Astrocyte (in vitro differentiated cells and primary cell): ENCODE measurements around the gene COA8. TPM values are rescaled to one million over a fixed set of nuclear protein-coding genes. Genes with fewer than 3 reads are reported as not detected.

ENCODE experiments used
- DNase-seq: peaks from one replicate; pipeline ENCODE4 v3.0.0-alpha.2; 2010; ENCODE audit warnings: low read depth
- FAIRE-seq: peaks from 2 replicates; lab custom pipeline; 2011; peaks lifted over from hg19 to GRCh38; lab: Jason Lieb, UNC
- H2AFZ ChIP-seq: 2 replicates; pipeline ENCODE4 v1.6.0; 2012; ENCODE audit warnings: low read depth, low read length, inconsistent platforms
- H3K27ac ChIP-seq: 2 replicates; pipeline ENCODE4 v1.5.1; 2011; ENCODE audit warnings: low read depth, low read length, inconsistent platforms
- H3K27me3 ChIP-seq: 2 replicates; pipeline ENCODE4 v1.6.0; 2011; ENCODE audit warnings: low read length, inconsistent platforms; ENCODE audit not compliant: insufficient read depth
- H3K36me3 ChIP-seq: 2 replicates; pipeline ENCODE4 v1.5.1; 2011; ENCODE audit warnings: low read length, inconsistent platforms; ENCODE audit not compliant: insufficient read depth
- H3K4me1 ChIP-seq: 2 replicates; pipeline ENCODE4 v1.5.1; 2011; ENCODE audit warnings: low read length, inconsistent platforms; ENCODE audit not compliant: insufficient read depth
- H3K4me2 ChIP-seq: 2 replicates; pipeline ENCODE4 v1.6.0; 2012; ENCODE audit warnings: low read length, inconsistent platforms
- H3K4me3 ChIP-seq: 2 replicates; pipeline ENCODE4 v1.5.1; 2011; ENCODE audit warnings: low read depth, mild to moderate bottlenecking, low read length, inconsistent platforms; ENCODE audit not compliant: insufficient read depth
- H3K79me2 ChIP-seq: 2 replicates; pipeline ENCODE4 v1.6.0; 2012; ENCODE audit warnings: mild to moderate bottlenecking, low read length, inconsistent platforms; ENCODE audit not compliant: insufficient read depth
- H3K9ac ChIP-seq: 2 replicates; pipeline ENCODE4 v1.6.0; 2012; ENCODE audit warnings: mild to moderate bottlenecking, low read length, inconsistent platforms
- H3K9me3 ChIP-seq: 2 replicates; pipeline ENCODE4 v1.5.1; 2012; ENCODE audit warnings: low read depth, mild to moderate bottlenecking, low read length, inconsistent platforms; ENCODE audit not compliant: insufficient read depth
- H4K20me1 ChIP-seq: 2 replicates; pipeline ENCODE4 v1.6.0; 2012; ENCODE audit warnings: low read length, inconsistent platforms; ENCODE audit not compliant: insufficient read depth
- H3K27ac Mint-ChIP-seq: one replicate; pipeline ENCODE4 v1.8.0; 2021; ENCODE audit warnings: mild to moderate bottlenecking, mixed read lengths; ENCODE audit not compliant: unreplicated experiment
- H3K27me3 Mint-ChIP-seq: one replicate; pipeline ENCODE4 v1.8.0; 2021; ENCODE audit warnings: low read depth, mixed read lengths; ENCODE audit not compliant: unreplicated experiment
- H3K36me3 Mint-ChIP-seq: one replicate; pipeline ENCODE4 v1.8.0; 2021; ENCODE audit warnings: low read depth, mixed read lengths; ENCODE audit not compliant: unreplicated experiment
- H3K4me1 Mint-ChIP-seq: one replicate; pipeline ENCODE4 v1.8.0; 2021; ENCODE audit warnings: low read depth, mixed read lengths; ENCODE audit not compliant: unreplicated experiment
- H3K4me3 Mint-ChIP-seq: one replicate; pipeline ENCODE4 v1.8.0; 2021; ENCODE audit warnings: mild to moderate bottlenecking, moderate library complexity, mixed read lengths; ENCODE audit not compliant: unreplicated experiment
- H3K9me3 Mint-ChIP-seq: one replicate; pipeline ENCODE4 v1.8.0; 2021; ENCODE audit warnings: mild to moderate bottlenecking, mixed read lengths; ENCODE audit not compliant: unreplicated experiment
- EZH2 ChIP-seq: IDR thresholded peaks from 2 replicates; pipeline ENCODE4 v1.6.1; 2012; ENCODE audit warnings: mild to moderate bottlenecking, low read length, inconsistent platforms; ENCODE audit not compliant: insufficient read depth
- total RNA-seq: library from RNA; stranded (reverse); gene quantifications from 2 replicates; pipeline ENCODE4 v1.2.1, GENCODE V29; 2021
- TF ChIP-seq, protein P1 (sequence below): IDR thresholded peaks from 2 replicates; pipeline ENCODE4 v1.5.1; 2011; ENCODE audit warnings: low read depth, mild to moderate bottlenecking, inconsistent platforms, low read length, moderate library complexity; ENCODE audit not compliant: insufficient read depth

Gene COA8
- total RNA-seq, 1 donor from 2014 or later, result 56.2 TPM

DNA sequence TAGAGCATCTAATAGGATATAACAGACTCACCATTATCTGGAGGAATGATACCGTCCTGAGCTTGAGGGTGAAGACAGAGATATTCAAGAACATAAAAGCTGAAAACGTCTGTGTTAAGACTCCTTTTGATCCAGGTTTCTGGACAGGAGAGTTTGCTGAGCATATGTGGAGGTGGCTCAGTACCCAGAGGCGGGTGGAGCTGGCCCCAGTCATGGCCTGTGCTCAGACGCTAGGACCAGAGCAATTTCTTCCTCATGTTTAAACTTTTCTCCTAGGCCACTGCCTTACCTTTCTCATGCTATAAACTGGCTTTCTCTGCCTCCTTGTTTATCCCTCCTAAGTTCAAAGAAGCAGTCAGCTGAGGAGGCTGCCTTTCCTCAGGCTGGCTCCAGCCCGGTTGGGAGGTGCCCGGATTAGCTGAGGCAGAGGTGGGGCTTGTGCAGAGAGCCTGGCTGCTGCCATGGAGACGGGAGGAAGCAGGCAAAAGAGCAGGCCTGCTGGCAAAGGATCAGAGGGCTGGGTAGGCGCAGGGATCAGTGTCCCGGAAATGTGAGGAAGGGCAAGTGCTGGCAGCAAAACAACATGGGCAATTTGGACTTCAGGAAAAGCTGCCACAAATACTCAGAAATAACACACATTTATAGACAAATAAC, 13.7 kb downstream of the COA8 start:
- peaks cover 13% of the 10 kb centered on the region for H3K4me1 ChIP-seq
- peaks cover 10% of the 10 kb centered on the region for H3K4me1 Mint-ChIP-seq
- H3K79me2 ChIP-seq, result peaks cover 22% of the 10 kb centered on the region
- H2AFZ ChIP-seq, result no peak overlapping the region
- H3K9ac ChIP-seq, result peak overlapping the region; percentile 12
- H3K9me3 Mint-ChIP-seq, result no peaks in the 10 kb centered on the region
- H3K36me3 Mint-ChIP-seq, result peaks cover 5% of the 10 kb centered on the region
- DNase-seq (peak; percentile 74), FAIRE-seq (no peak)
- H3K27me3 ChIP-seq, result no peaks in the 10 kb centered on the region
- H3K9me3 ChIP-seq, result no peaks in the 10 kb centered on the region
- no peak overlapping the region for H3K4me3 ChIP-seq
- H4K20me1 ChIP-seq, result peaks cover 47% of the 10 kb centered on the region
- H3K4me2 ChIP-seq, result peak overlapping the region; percentile 23
- no peaks in the 10 kb centered on the region for H3K27me3 Mint-ChIP-seq
- H3K4me3 Mint-ChIP-seq, result peak overlapping the region; percentile 31
- peaks cover 23% of the 10 kb centered on the region for H3K36me3 ChIP-seq
- TF ChIP-seq EZH2, result no peak
- TF ChIP-seq, protein P1, sequence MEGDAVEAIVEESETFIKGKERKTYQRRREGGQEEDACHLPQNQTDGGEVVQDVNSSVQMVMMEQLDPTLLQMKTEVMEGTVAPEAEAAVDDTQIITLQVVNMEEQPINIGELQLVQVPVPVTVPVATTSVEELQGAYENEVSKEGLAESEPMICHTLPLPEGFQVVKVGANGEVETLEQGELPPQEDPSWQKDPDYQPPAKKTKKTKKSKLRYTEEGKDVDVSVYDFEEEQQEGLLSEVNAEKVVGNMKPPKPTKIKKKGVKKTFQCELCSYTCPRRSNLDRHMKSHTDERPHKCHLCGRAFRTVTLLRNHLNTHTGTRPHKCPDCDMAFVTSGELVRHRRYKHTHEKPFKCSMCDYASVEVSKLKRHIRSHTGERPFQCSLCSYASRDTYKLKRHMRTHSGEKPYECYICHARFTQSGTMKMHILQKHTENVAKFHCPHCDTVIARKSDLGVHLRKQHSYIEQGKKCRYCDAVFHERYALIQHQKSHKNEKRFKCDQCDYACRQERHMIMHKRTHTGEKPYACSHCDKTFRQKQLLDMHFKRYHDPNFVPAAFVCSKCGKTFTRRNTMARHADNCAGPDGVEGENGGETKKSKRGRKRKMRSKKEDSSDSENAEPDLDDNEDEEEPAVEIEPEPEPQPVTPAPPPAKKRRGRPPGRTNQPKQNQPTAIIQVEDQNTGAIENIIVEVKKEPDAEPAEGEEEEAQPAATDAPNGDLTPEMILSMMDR, result no peak
- no peak overlapping the region for H3K27ac Mint-ChIP-seq
- no peak overlapping the region for H3K27ac ChIP-seq

DNA sequence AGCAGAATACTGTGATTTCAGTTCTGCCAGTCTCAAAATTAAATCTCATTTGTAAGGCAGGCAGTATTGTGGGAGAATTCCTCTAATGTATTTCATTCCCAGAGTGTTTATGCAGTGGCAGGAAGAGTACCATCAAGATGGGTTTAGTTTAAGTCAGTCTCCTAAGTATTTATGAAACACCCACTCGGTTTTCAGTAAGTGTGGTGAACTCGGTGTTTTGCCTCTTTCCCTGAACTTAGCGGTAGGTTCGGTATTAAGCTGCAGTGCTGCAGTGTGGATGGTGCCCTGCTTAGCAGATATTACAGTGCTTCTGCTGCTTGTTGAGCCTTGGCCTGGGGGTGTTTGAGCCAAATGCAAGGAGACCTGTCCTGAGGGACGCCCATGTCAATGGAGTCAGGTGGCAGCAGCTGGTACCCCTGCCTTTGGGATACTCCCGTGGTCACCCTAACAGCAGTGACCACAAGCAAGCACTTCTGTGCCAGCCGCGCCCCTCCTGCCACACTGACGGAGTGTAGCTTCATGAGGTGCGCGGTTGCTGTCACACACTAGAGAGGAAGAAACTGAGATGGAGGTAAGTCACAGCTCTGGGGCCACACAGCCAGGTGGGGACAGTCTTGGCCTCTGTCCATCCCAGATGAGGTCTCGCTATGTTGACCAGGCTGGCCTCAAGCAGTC, 15.8 kb downstream of the COA8 start:
- Histone ChIP-seq H3K36me3 (peaks cover 21% of the 10 kb centered on the region), H3K4me3 (no peak overlapping the region), H4K20me1 (peaks cover 46% of the 10 kb centered on the region), H3K4me1 (peaks cover 13% of the 10 kb centered on the region), H3K9me3 (no peaks in the 10 kb centered on the region), H3K9ac (no peak overlapping the region), H2AFZ (no peak overlapping the region), H3K4me2 (no peak overlapping the region), H3K27ac (no peak overlapping the region), H3K79me2 (peaks cover 19% of the 10 kb centered on the region), H3K27me3 (no peaks in the 10 kb centered on the region)
- Mint-ChIP-seq H3K4me1 (peaks cover 10% of the 10 kb centered on the region), H3K27ac (no peak overlapping the region), H3K4me3 (no peak overlapping the region), H3K36me3 (peaks cover 12% of the 10 kb centered on the region), H3K27me3 (no peaks in the 10 kb centered on the region), H3K9me3 (no peaks in the 10 kb centered on the region)
- FAIRE-seq (no peak), DNase-seq (no peak)
- no peak for TF ChIP-seq EZH2
- TF ChIP-seq, protein P1, result no peak

DNA sequence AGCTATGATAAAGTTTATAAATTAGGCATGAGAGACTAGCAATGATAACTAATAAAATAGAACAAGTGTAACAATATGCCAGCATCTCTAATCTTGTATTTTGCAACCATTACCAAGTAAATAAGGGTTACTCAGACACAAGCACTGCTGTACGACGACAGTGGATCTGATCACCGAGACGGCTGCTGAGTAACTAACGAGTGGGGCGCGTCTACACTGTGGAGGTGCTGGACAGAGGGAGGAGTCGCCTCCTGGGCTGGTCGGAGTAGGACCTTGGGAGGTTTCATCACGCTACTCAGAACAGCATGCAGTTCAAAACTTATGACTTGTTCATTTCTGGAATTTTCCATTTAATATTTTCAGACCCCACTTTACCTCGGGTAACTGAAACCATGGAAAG, 18.4 kb downstream of the COA8 start:
- peaks cover 18% of the 10 kb centered on the region for H3K36me3 Mint-ChIP-seq
- no peak overlapping the region for H3K4me3 ChIP-seq
- H3K9ac ChIP-seq, result no peak overlapping the region
- H3K9me3 Mint-ChIP-seq, result no peaks in the 10 kb centered on the region
- H2AFZ ChIP-seq, result no peak overlapping the region
- peaks cover 16% of the 10 kb centered on the region for H3K36me3 ChIP-seq
- peaks cover 12% of the 10 kb centered on the region for H3K4me1 ChIP-seq
- H3K27ac ChIP-seq, result no peak overlapping the region
- H3K27ac Mint-ChIP-seq, result no peak overlapping the region
- peaks cover 31% of the 10 kb centered on the region for H4K20me1 ChIP-seq
- FAIRE-seq (no peak), DNase-seq (no peak)
- H3K79me2 ChIP-seq, result no peaks in the 10 kb centered on the region
- H3K27me3 Mint-ChIP-seq, result no peaks in the 10 kb centered on the region
- no peak overlapping the region for H3K4me2 ChIP-seq
- TF ChIP-seq, protein P1, result no peak
- TF ChIP-seq EZH2, result no peak
- no peak overlapping the region for H3K4me3 Mint-ChIP-seq
- H3K9me3 ChIP-seq, result no peaks in the 10 kb centered on the region
- no peaks in the 10 kb centered on the region for H3K27me3 ChIP-seq
- H3K4me1 Mint-ChIP-seq, result peaks cover 10% of the 10 kb centered on the region
